OCI-LY1 (cell line): ENCODE data around the gene SPOCD1.

Experiments
- CTCF ChIP-seq: fragments of 200-600 bp; sonication (generic), shearing (Covaris generic); IDR thresholded peaks from 2 replicates; pipeline ENCODE4 v1.5.1; 2017; ENCODE audit warnings: mild to moderate bottlenecking, antibody characterized with exemption, low read length, moderate library complexity, mixed read lengths
- EZH2 ChIP-seq: fragments of 200-600 bp; sonication (generic), shearing (Covaris generic); IDR thresholded peaks from 2 replicates; pipeline ENCODE4 v1.8.0; 2017; ENCODE audit warnings: borderline replicate concordance, mixed run types, mild to moderate bottlenecking, antibody characterized with exemption, low read length, moderate library complexity, mixed read lengths

GRCh38 chr1:31834501-31834900, 18.7 kb upstream of the SPOCD1 start:
- TF ChIP-seq CTCF = peak; percentile 31; the same call in 1 of the 2 replicates
- no peak for TF ChIP-seq EZH2
